ENCODE measurements around the gene FHIT. TPM values are rescaled to one million over a fixed set of nuclear protein-coding genes. Genes with fewer than 3 reads are reported as not detected.

Gene FHIT
- total and polyA plus RNA-seq, 7 donors = 0.98 to 10.4 (median 4.0) TPM

DNA sequence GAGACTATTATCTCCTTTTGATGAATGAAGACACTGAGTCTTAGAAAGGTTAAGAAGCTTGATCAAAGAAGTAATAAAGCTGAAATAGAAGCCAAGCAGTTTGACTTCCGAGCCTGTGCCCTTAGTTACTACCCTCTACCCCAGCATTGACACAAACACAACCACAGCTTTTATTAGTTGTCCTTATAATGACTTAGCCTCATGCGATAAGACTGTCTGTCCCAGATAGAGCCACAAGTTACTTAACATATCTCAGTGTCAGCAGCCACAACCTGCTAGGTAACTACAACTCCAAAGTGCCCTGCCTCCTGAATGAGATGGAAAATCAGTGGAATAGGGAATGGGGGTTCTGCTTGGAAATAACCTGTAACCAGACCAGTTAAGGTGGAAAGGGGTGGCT is 1419.9 kb downstream of the FHIT start:
- no peak overlapping the region for H3K4me3 ChIP-seq
- TF ChIP-seq, protein P1, sequence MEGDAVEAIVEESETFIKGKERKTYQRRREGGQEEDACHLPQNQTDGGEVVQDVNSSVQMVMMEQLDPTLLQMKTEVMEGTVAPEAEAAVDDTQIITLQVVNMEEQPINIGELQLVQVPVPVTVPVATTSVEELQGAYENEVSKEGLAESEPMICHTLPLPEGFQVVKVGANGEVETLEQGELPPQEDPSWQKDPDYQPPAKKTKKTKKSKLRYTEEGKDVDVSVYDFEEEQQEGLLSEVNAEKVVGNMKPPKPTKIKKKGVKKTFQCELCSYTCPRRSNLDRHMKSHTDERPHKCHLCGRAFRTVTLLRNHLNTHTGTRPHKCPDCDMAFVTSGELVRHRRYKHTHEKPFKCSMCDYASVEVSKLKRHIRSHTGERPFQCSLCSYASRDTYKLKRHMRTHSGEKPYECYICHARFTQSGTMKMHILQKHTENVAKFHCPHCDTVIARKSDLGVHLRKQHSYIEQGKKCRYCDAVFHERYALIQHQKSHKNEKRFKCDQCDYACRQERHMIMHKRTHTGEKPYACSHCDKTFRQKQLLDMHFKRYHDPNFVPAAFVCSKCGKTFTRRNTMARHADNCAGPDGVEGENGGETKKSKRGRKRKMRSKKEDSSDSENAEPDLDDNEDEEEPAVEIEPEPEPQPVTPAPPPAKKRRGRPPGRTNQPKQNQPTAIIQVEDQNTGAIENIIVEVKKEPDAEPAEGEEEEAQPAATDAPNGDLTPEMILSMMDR (IDR thresholded peaks at IDR 0.05) = no peak
- H3K36me3 ChIP-seq (ENCODE audit: insufficient read depth in 1 of 2, low read depth in 1 of 2) = no peaks in the 10 kb centered on the region
- H3K27me3 ChIP-seq (ENCODE audit: insufficient read depth in 3 of 3, low read length in 2 of 3) = no peaks in the 10 kb centered on the region
- ATAC-seq = no peak
- H3K27ac ChIP-seq = no peak overlapping the region
- no peaks in the 10 kb centered on the region for H3K4me1 ChIP-seq
- WGBS, 3 donors = 98% methylated on average over 2 of the region's 2 CpGs
- H3K9me3 ChIP-seq = no peaks in the 10 kb centered on the region
- DNase-seq = no peak
- intact Hi-C loops (cut with DNase I) = no loop called here

DNA sequence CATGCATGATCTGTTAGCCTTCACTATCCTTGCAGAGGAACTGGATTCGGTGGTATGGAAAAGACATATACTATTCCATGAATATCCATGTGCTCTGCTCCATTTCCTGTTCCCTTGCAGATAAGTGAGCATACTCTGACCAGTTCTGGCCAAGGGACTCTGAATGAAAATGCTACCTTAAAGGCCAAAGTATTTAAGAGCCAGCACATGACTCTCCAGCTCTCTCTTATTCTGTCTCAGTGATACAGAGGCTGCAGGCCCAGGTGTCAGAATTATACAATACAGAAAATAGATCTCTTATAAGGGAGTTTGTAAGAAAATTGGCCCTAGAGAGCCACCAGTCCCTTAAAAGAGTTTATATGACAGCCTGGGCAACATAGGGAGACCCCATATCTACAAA is 1421.7 kb downstream of the FHIT start:
- Histone ChIP-seq H3K27ac (no peak overlapping the region), H3K27me3 (ENCODE audit: insufficient read depth in 3 of 3, low read length in 2 of 3) (no peaks in the 10 kb centered on the region), H3K4me1 (no peaks in the 10 kb centered on the region), H3K4me3 (no peak overlapping the region), H3K9me3 (no peaks in the 10 kb centered on the region), H3K36me3 (ENCODE audit: insufficient read depth in 1 of 2, low read depth in 1 of 2) (no peaks in the 10 kb centered on the region)
- intact Hi-C loops (cut with DNase I) = no loop called here
- DNase-seq (no peak), ATAC-seq (no peak)
- TF ChIP-seq, protein P1 (IDR thresholded peaks at IDR 0.05) = no peak
- 77 to 82% (median 81%) methylated on average over 1 of the region's 1 CpG for WGBS, 3 donors

DNA sequence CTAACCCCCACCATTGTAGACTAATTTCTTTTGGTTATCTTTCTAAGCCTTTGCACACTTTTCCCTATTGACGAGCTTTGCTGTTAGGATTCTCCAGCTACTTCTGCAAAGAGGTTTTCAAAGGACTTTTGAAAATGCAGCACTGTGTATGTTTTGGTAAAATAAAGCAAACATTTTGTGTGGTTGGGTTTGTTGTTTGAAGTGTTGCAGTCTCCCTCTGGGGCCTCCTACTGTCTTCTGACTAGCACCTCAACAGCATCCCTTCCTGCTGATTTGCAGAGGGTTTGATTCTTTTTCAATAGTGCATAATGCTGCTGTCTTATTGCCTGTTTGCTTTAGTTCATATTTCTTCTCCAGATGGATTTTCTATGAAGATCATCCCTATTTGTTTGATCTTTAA is 1426.4 kb downstream of the FHIT start:
- Histone ChIP-seq H3K4me3 (no peak overlapping the region), H3K27ac (no peak overlapping the region), H3K27me3 (ENCODE audit: insufficient read depth in 3 of 3, low read length in 2 of 3) (no peaks in the 10 kb centered on the region), H3K36me3 (ENCODE audit: insufficient read depth in 1 of 2, low read depth in 1 of 2) (no peaks in the 10 kb centered on the region), H3K9me3 (no peaks in the 10 kb centered on the region), H3K4me1 (no peaks in the 10 kb centered on the region)
- DNase-seq (no peak), ATAC-seq (no peak)
- TF ChIP-seq, protein P1 (IDR thresholded peaks at IDR 0.05) = no peak
- intact Hi-C loops (cut with DNase I) = no loop called here
- WGBS, 3 donors = 0 to 5% (median 0%) methylated on average over 1 of the region's 1 CpG

DNA sequence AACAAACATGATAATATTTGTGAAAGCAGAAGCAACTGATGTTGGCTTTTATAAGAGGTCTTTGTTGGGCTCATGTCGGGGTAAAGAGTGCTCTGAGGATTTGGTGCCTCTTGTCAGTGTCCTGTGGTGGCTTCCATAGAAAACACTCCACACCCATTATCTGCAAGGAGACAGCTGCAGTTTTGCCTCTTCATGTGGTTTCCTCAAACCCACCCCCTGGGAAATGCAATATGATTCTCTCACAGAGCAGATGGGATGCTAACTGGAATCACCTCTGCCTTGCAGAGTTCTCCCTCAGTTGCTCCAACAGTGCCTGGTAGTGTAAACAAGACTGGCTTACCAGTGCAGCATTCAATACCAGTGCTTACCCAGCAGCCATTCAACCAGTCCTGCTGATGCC is 1430.0 kb downstream of the FHIT start:
- H3K9me3 ChIP-seq = no peaks in the 10 kb centered on the region
- H3K4me3 ChIP-seq = no peak overlapping the region
- intact Hi-C loops (cut with DNase I) = no loop called here
- ATAC-seq (no peak), DNase-seq (no peak)
- 33 to 41% (median 39%) methylated on average over 1 of the region's 1 CpG for WGBS, 3 donors
- H3K4me1 ChIP-seq = peaks cover 16% of the 10 kb centered on the region
- TF ChIP-seq, protein P1 (IDR thresholded peaks at IDR 0.05) = no peak
- H3K27ac ChIP-seq = no peak overlapping the region
- H3K27me3 ChIP-seq (ENCODE audit: insufficient read depth in 3 of 3, low read length in 2 of 3) = no peaks in the 10 kb centered on the region
- H3K36me3 ChIP-seq (ENCODE audit: insufficient read depth in 1 of 2, low read depth in 1 of 2) = no peaks in the 10 kb centered on the region

DNA sequence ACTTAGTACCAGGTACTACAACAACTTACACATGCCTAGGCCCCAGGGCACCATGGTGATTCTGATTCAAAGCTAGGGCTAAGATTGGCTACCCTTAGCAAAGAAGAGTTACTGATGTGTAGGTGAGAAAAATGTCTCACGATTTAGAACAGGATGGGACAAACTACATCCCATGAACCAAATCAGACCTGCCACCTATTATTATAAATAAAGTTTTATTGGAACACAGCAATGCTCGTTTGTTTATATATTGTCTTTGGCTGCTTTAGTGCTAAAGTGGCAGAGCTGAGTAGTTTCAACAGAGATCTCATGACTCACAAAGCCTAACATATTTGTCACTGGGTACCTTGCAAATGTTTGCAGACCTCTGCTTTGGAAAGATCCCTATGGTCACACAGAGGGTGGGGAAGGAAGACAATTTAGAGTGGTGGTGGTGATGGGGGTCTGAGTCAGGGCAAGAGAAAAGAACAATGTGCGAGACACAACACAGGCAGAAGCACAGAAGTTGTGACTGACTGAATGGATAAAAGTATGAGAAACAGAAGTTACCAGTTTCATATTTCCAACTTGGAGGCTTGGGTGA is 1430.8 kb downstream of the FHIT start:
- Histone ChIP-seq H3K27me3 (ENCODE audit: insufficient read depth in 3 of 3, low read length in 2 of 3) (no peaks in the 10 kb centered on the region), H3K4me1 (peaks cover 16% of the 10 kb centered on the region), H3K4me3 (no peak overlapping the region), H3K27ac (no peak overlapping the region), H3K9me3 (no peaks in the 10 kb centered on the region), H3K36me3 (ENCODE audit: insufficient read depth in 1 of 2, low read depth in 1 of 2) (no peaks in the 10 kb centered on the region)
- 90 to 93% (median 93%) methylated on average over 3 of the region's 3 CpGs for WGBS, 3 donors
- ATAC-seq (no peak), DNase-seq (no peak)
- intact Hi-C loops (cut with DNase I) = no loop called here
- TF ChIP-seq, protein P1 (IDR thresholded peaks at IDR 0.05) = no peak

Data from psoas muscle (tissue), 8 donors.